GM12878 (cell line): ENCODE results near the gene PSMC3.

Source experiments
- CEBPB ChIP-seq, 2 experiments: fragments of 150-350 bp in 1 of 2; IDR thresholded peaks; 2 replicates each; pipeline ENCODE4 v1.6.1; 2012 to 2014; ENCODE audit warnings: low read depth in 2 of 2, low read length in 2 of 2, borderline replicate concordance in 1 of 2, inconsistent platforms in 1 of 2
- EP300 ChIP-seq, 2 experiments: fragments of 150-350 bp in 1 of 2; IDR thresholded peaks; 2 replicates each; pipeline ENCODE4 v1.6.1; 2011 to 2012; ENCODE audit warnings: low read depth in 2 of 2, low read length in 2 of 2, borderline replicate concordance in 1 of 2, improper control_type of control experiment in 1 of 2, inconsistent platforms in 1 of 2; ENCODE audit not compliant: control insufficient read depth in 1 of 2
- EZH2 ChIP-seq: IDR thresholded peaks from 2 replicates; pipeline ENCODE4 v1.6.1; 2012; ENCODE audit warnings: low read depth, mild to moderate bottlenecking, control low read depth, inconsistent platforms, low read length, borderline replicate concordance; ENCODE audit not compliant: control insufficient read depth
- POLR2A ChIP-seq: IDR thresholded peaks from 2 replicates; pipeline ENCODE4 v1.6.1; 2011; ENCODE audit warnings: low read depth, mild to moderate bottlenecking, low read length
- POLR2AphosphoS5 ChIP-seq: IDR thresholded peaks from 2 replicates; pipeline ENCODE4 v1.6.1; 2011; ENCODE audit warnings: mild to moderate bottlenecking, low read length, inconsistent platforms
- RAD21 ChIP-seq: IDR thresholded peaks from 2 replicates; pipeline ENCODE4 v1.6.1; 2011; ENCODE audit warnings: mild to moderate bottlenecking, low read depth, low read length, moderate library complexity; ENCODE audit not compliant: insufficient read depth
- TF ChIP-seq, protein P1 (sequence below): IDR thresholded peaks from 2 replicates; pipeline ENCODE4 v1.6.1; 2011; ENCODE audit warnings: borderline replicate concordance, low read depth, mild to moderate bottlenecking, moderate library complexity, low read length; ENCODE audit not compliant: insufficient read depth, poor library complexity, severe bottlenecking
- TF ChIP-seq, protein P2 (sequence below): IDR thresholded peaks from 2 replicates; pipeline ENCODE4 v1.6.1; 2011; ENCODE audit warnings: mild to moderate bottlenecking, low read depth, low read length, moderate library complexity; ENCODE audit not compliant: insufficient replicate concordance
- TF ChIP-seq, protein P3 (sequence below): fragments of 150-350 bp; IDR thresholded peaks from 2 replicates; pipeline ENCODE4 v1.6.1; 2016; ENCODE audit warnings: low read depth, low read length
- TF ChIP-seq, protein P4 (sequence below), 3 experiments: IDR thresholded peaks in 2 of 3; conservative IDR thresholded peaks in 1 of 3; 2 replicates each; pipeline ENCODE4 v1.5.1; 2011; ENCODE audit warnings: low read depth in 3 of 3, low read length in 3 of 3, mild to moderate bottlenecking in 3 of 3, control low read depth in 2 of 3, moderate library complexity in 2 of 3, inconsistent platforms in 1 of 3, mixed read lengths in 1 of 3; ENCODE audit not compliant: control insufficient read depth in 2 of 3, insufficient read depth in 1 of 3; ENCODE audit errors: extremely low read depth in 1 of 3
- TF ChIP-seq, protein P5 (sequence below): IDR thresholded peaks from 2 replicates; pipeline ENCODE4 v1.6.1; 2011; ENCODE audit warnings: low read depth, low read length, improper control_type of control experiment, borderline replicate concordance

DNA sequence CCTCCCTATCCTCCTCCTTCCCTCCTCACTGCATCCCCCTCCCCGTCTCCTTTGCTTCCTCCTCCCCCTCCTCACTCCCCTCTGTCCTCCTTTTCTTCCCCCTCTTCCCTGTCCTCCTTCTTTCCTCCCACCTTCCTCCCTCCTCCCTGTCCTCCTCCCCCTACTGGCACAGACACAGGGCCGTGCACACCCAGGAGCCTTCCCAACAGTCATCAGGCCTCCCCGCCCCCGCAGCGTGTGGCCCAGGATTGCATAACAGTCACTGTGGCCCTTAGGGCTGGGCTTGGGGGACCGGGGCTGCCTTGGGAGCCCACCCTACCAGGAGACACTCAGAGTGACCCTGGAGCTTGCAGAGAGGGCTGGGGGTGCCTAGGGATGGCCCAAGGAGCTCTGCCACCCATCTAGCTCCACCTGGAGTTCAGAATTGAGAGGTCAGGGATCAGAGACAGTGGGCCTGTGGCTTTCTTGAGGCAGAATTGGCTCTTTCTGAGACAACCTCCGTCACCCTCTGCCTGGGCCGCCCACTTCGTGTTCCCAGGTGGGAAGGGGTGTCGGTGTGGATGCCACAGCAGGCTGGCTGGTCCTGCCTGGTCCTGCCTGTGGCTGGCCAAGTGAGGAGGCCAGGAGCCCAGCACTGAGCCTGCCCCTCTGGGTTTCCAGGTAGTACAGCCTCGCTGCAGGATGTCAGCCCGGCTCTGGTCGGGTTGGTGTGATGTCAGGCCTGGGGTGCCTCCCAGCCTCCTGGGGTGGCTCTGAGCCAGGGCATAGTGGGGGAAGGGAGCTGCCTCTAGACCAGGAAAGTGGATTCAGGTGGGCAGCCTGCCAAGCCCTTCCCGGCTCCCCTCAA, 49.5 kb downstream of the PSMC3 start:
- TF ChIP-seq, protein P1, sequence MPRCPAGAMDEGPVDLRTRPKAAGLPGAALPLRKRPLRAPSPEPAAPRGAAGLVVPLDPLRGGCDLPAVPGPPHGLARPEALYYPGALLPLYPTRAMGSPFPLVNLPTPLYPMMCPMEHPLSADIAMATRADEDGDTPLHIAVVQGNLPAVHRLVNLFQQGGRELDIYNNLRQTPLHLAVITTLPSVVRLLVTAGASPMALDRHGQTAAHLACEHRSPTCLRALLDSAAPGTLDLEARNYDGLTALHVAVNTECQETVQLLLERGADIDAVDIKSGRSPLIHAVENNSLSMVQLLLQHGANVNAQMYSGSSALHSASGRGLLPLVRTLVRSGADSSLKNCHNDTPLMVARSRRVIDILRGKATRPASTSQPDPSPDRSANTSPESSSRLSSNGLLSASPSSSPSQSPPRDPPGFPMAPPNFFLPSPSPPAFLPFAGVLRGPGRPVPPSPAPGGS: no peak
- TF ChIP-seq, protein P2, sequence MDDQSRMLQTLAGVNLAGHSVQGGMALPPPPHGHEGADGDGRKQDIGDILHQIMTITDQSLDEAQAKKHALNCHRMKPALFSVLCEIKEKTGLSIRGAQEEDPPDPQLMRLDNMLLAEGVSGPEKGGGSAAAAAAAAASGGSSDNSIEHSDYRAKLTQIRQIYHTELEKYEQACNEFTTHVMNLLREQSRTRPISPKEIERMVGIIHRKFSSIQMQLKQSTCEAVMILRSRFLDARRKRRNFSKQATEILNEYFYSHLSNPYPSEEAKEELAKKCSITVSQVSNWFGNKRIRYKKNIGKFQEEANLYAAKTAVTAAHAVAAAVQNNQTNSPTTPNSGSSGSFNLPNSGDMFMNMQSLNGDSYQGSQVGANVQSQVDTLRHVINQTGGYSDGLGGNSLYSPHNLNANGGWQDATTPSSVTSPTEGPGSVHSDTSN: no peak
- TF ChIP-seq, protein P3, sequence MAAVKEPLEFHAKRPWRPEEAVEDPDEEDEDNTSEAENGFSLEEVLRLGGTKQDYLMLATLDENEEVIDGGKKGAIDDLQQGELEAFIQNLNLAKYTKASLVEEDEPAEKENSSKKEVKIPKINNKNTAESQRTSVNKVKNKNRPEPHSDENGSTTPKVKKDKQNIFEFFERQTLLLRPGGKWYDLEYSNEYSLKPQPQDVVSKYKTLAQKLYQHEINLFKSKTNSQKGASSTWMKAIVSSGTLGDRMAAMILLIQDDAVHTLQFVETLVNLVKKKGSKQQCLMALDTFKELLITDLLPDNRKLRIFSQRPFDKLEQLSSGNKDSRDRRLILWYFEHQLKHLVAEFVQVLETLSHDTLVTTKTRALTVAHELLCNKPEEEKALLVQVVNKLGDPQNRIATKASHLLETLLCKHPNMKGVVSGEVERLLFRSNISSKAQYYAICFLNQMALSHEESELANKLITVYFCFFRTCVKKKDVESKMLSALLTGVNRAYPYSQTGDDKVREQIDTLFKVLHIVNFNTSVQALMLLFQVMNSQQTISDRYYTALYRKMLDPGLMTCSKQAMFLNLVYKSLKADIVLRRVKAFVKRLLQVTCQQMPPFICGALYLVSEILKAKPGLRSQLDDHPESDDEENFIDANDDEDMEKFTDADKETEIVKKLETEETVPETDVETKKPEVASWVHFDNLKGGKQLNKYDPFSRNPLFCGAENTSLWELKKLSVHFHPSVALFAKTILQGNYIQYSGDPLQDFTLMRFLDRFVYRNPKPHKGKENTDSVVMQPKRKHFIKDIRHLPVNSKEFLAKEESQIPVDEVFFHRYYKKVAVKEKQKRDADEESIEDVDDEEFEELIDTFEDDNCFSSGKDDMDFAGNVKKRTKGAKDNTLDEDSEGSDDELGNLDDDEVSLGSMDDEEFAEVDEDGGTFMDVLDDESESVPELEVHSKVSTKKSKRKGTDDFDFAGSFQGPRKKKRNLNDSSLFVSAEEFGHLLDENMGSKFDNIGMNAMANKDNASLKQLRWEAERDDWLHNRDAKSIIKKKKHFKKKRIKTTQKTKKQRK: no peak
- TF ChIP-seq POLR2A (peak; percentile 47; the same call in 1 of the 2 replicates), EZH2 (no peak), POLR2AphosphoS5 (no peak), EP300 (IDR thresholded peaks at IDR 0.05; ENCODE audit: borderline replicate concordance in 1 of 2, control insufficient read depth in 1 of 2, low read depth in 2 of 2, low read length in 2 of 2) (no peak), RAD21 (no peak), CEBPB (IDR thresholded peaks at IDR 0.05; ENCODE audit: borderline replicate concordance in 1 of 2, low read depth in 2 of 2, low read length in 2 of 2) (peak in 1 of 2 experiments; percentile 68; a peak in 2 of 4 replicates)
- TF ChIP-seq, protein P4, sequence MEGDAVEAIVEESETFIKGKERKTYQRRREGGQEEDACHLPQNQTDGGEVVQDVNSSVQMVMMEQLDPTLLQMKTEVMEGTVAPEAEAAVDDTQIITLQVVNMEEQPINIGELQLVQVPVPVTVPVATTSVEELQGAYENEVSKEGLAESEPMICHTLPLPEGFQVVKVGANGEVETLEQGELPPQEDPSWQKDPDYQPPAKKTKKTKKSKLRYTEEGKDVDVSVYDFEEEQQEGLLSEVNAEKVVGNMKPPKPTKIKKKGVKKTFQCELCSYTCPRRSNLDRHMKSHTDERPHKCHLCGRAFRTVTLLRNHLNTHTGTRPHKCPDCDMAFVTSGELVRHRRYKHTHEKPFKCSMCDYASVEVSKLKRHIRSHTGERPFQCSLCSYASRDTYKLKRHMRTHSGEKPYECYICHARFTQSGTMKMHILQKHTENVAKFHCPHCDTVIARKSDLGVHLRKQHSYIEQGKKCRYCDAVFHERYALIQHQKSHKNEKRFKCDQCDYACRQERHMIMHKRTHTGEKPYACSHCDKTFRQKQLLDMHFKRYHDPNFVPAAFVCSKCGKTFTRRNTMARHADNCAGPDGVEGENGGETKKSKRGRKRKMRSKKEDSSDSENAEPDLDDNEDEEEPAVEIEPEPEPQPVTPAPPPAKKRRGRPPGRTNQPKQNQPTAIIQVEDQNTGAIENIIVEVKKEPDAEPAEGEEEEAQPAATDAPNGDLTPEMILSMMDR (IDR thresholded peaks at IDR 0.05 in 2 of 3, conservative IDR thresholded peaks at IDR 0.05 in 1 of 3; ENCODE audit: control insufficient read depth in 2 of 3, extremely low read depth in 1 of 3, insufficient read depth in 1 of 3, low read depth in 3 of 3, low read length in 3 of 3): peak; percentile 15 to 20 (median 17); a peak in 3 of 6 replicates
- TF ChIP-seq, protein P5, sequence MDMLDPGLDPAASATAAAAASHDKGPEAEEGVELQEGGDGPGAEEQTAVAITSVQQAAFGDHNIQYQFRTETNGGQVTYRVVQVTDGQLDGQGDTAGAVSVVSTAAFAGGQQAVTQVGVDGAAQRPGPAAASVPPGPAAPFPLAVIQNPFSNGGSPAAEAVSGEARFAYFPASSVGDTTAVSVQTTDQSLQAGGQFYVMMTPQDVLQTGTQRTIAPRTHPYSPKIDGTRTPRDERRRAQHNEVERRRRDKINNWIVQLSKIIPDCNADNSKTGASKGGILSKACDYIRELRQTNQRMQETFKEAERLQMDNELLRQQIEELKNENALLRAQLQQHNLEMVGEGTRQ: no peak
